K562 (cell line): ENCODE measurements around the gene LRRC41. TPM values are rescaled to one million over a fixed set of nuclear protein-coding genes. Genes with fewer than 3 reads are reported as not detected.
A peak's percentile ranks its signal among the peaks of the same experiment; 100 is the strongest.

Experiments
- AFF1 ChIP-seq, 2 experiments: fragments of 450-650 bp; IDR thresholded peaks; 2 replicates each; pipeline ENCODE4 v1.6.1; 2018; ENCODE audit warnings: mild to moderate bottlenecking in 2 of 2, low read depth in 1 of 2; ENCODE audit not compliant: partially characterized antibody in 2 of 2
- AFF4 ChIP-seq: sonication (generic); formaldehyde crosslinking; IDR thresholded peaks from 2 replicates; pipeline ENCODE4 v1.8.0; 2023; ENCODE audit warnings: mild to moderate bottlenecking, missing genetic modification reagents
- CAMTA2 ChIP-seq: fragments of 250-450 bp; sonication (Bioruptor Pico); conservative IDR thresholded peaks from 2 replicates; pipeline ENCODE4 v1.5.1; 2022
- GABPA ChIP-seq: fragments of 200-800 bp; sonication (Bioruptor generic); conservative IDR thresholded peaks from 2 replicates; pipeline ENCODE4 v1.6.1; 2016; ENCODE audit warnings: low read depth, missing genetic modification characterization, missing compliant biosample characterization
- GATAD2A ChIP-seq: fragments of 450-650 bp; IDR thresholded peaks from 2 replicates; pipeline ENCODE4 v1.6.1; 2017
- PRDM10 ChIP-seq: fragments of 450-650 bp; IDR thresholded peaks from 2 replicates; pipeline ENCODE4 v1.6.1; 2018; ENCODE audit not compliant: partially characterized antibody
- SAP30 ChIP-seq: fragments of 200-600 bp; sonication (generic); IDR thresholded peaks from 2 replicates; pipeline ENCODE4 v1.6.1; 2012; ENCODE audit warnings: borderline replicate concordance, low read depth, mild to moderate bottlenecking, moderate library complexity, low read length, control low read depth, inconsistent platforms; ENCODE audit not compliant: insufficient read depth, poor library complexity, severe bottlenecking
- TEAD1 ChIP-seq, 2 experiments: fragments of 450-650 bp in 1 of 2; sonication (generic) in 1 of 2; formaldehyde crosslinking; IDR thresholded peaks; 2 replicates each; pipeline versions ENCODE4 v1.4.0 to v1.8.0; 2020 to 2022; ENCODE audit warnings: mild to moderate bottlenecking in 2 of 2, missing genetic modification reagents in 1 of 2
- TOE1 ChIP-seq, 2 experiments: fragments of 450-650 bp in 1 of 2; sonication (generic) in 1 of 2; formaldehyde crosslinking in 1 of 2; IDR thresholded peaks; 2 replicates each; pipeline versions ENCODE4 v1.7.1 to v1.8.0; 2016 to 2022; ENCODE audit warnings: borderline replicate concordance in 2 of 2, mild to moderate bottlenecking in 2 of 2, antibody characterized with exemption in 1 of 2, inconsistent platforms in 1 of 2, low read depth in 1 of 2, missing genetic modification reagents in 1 of 2, moderate library complexity in 1 of 2
- ZNF551 ChIP-seq: fragments of 250-450 bp; sonication (Bioruptor Pico); IDR thresholded peaks from 2 replicates; pipeline ENCODE4 v1.5.0; 2021; ENCODE audit warnings: mild to moderate bottlenecking, moderate library complexity
- polyA plus RNA-seq, 8 experiments: library from polyadenylated mRNA; depleted of rRNA in 4 of 8; stranded (reverse) in 5 of 8; unstranded in 3 of 8; fragments of >200 nt; fragmentation: Nextera tagmentation in 2 of 8; fragmentation: Illumina TruSeq in 1 of 8; extraction: Ambion mirVana in 2 of 8; extraction: Trizol in 1 of 8; gene quantifications; 2 replicates each; pipeline versions ENCODE4 v1.2.1 to v1.2.3, GENCODE V29; 2011 to 2014; ENCODE audit warnings: inconsistent platforms in 1 of 8, missing spikeins in 1 of 8
- total RNA-seq, 7 experiments: library from RNA; depleted of rRNA in 6 of 7; stranded (reverse); fragments of >200 nt in 6 of 7; fragmentation: Illumina TruSeq in 2 of 7; extraction: Trizol in 2 of 7; gene quantifications; 2 replicates each; pipeline versions ENCODE4 v1.2.1 to v1.2.3, GENCODE V29; 2011 to 2021; ENCODE audit warnings: low replicate concordance in 1 of 7

Gene LRRC41
- total and polyA plus RNA-seq, 9 of the 15 experiments (the other 6 are each of a cell fraction or from before 2014, with no cell fraction given) = 10.5 to 64.7 (median 44.2) TPM

- peak; percentile 72 for TF ChIP-seq SAP30
- TF ChIP-seq TEAD1 (CRISPR knock-in tag; IDR thresholded peaks at IDR 0.05) = 0 out of 4 replicates have a peak, but pooled peaks of 1 of the 2 experiments have one; percentile 3
- 0 out of 2 replicates have a peak, but pooled peaks have one; percentile 1 for TF ChIP-seq AFF4 (CRISPR knock-in tag)
- TF ChIP-seq TOE1 (IDR thresholded peaks at IDR 0.05; ENCODE audit: borderline replicate concordance) = peak; percentile 36; the same call in 1 of the 2 replicates
- TF ChIP-seq TOE1 (CRISPR knock-in tag; IDR thresholded peaks at IDR 0.05; ENCODE audit: borderline replicate concordance, low read depth) = no peak; the same call in 1 of the 2 replicates
- TF ChIP-seq CAMTA2 (CRISPR knock-in tag) = 0 out of 2 replicates have a peak, but pooled peaks have one; percentile 23
- TF ChIP-seq PRDM10 = peak; percentile 41
- TF ChIP-seq AFF1 (IDR thresholded peaks at IDR 0.05; ENCODE audit: low read depth in 1 of 2, partially characterized antibody in 2 of 2) = peak in 1 of 2 experiments; percentile 31
- TF ChIP-seq ZNF551 (CRISPR knock-in tag) = no peak
- no peak for TF ChIP-seq GABPA (tag)
- TF ChIP-seq GATAD2A = 0 out of 2 replicates have a peak, but pooled peaks have one; percentile 2
Observed at GRCh38 chr1:46301808-46302640, 1.4 kb downstream of the LRRC41 start (continued).
